Right lobe of liver (tissue), 6 donors: ENCODE measurements around the gene CDKN3. TPM values are rescaled to one million over a fixed set of nuclear protein-coding genes. Genes with fewer than 3 reads are reported as not detected.

ENCODE experiments used
- ATAC-seq, 4 donors: fragments of 200-7000 bp; cut with Tn5 transposase; one replicate each; pipeline ENCODE4 v1.9.1; 2020; ENCODE audit warnings: mild to moderate bottlenecking in 4 of 4, moderate library complexity in 4 of 4
- DNase-seq, 3 donors: peaks; one replicate each; pipeline ENCODE4 v3.0.0-alpha.2; 2020
- H3K27ac ChIP-seq, 3 donors: fragments of 200-600 bp; one replicate each; pipeline ENCODE4 v1.8.0; 2022
- H3K27me3 ChIP-seq, 2 donors: fragments of 200-600 bp; one replicate each; pipeline ENCODE4 v1.8.0; 2022
- H3K36me3 ChIP-seq, 4 donors: fragments of 200-600 bp; sonication (generic) in 1 of 4; one replicate each; pipeline versions ENCODE4 v1.5.1 to v1.8.0; 2017 to 2022; ENCODE audit warnings: control low read depth in 1 of 4
- H3K4me1 ChIP-seq, 4 donors: fragments of 200-600 bp; sonication (generic) in 1 of 4; one replicate each; pipeline versions ENCODE4 v1.5.1 to v1.8.0; 2017 to 2022; ENCODE audit warnings: control low read depth in 1 of 4
- H3K4me3 ChIP-seq, 3 donors: fragments of 200-600 bp; one replicate each; pipeline ENCODE4 v1.8.0; 2022
- H3K9me3 ChIP-seq, 4 donors: fragments of 200-600 bp; sonication (generic) in 1 of 4; one replicate each; pipeline versions ENCODE4 v1.5.1 to v1.8.0; 2017 to 2022; ENCODE audit warnings: control low read depth in 1 of 4
- POLR2A ChIP-seq: fragments of 450-650 bp; IDR thresholded peaks from one replicate; pipeline ENCODE4 v1.6.1; 2017; ENCODE audit warnings: antibody characterized with exemption, mild to moderate bottlenecking
- WGBS: methylation state at CpG from one replicate; pipeline ENCODE4 v1.1.6; 2018; ENCODE audit warnings: low coverage, low lambda C conversion rate; ENCODE audit not compliant: insufficient coverage; ENCODE audit errors: missing lambda C conversion rate; 5-methylcytosine and 5-hydroxymethylcytosine counted together
- intact Hi-C, 2 donors: fragments of 100-400 bp; cut with DNase I; formaldehyde crosslinking; loops; one replicate each; pipeline versions ENCODE4 v1.11.2 to v1.14.1; 2022
- total RNA-seq, 6 experiments: library from RNA; depleted of rRNA in 2 of 6; stranded (reverse); fragments of >200 nt in 2 of 6; fragmentation: NEBNext Ultra II Directional in 3 of 6; extraction: Animal tissue kit (Norgen Biotek cat#: 25700) in 3 of 6; gene quantifications; one replicate each; pipeline versions ENCODE4 v1.1.0 to v1.2.4, GENCODE V29; 2016 to 2023
- TF ChIP-seq, protein P1 (sequence below), 4 donors: fragments of 200-600 bp in 3 of 4; fragments of 450-650 bp in 1 of 4; IDR thresholded peaks; one replicate each; pipeline versions ENCODE4 v1.5.1 to v1.8.0; 2016 to 2022; ENCODE audit warnings: antibody characterized with exemption in 4 of 4, mild to moderate bottlenecking in 2 of 4
- donor health status: DM: no; HTN: yes; CAD: no.
- donor health status: DM: no; HTN: no; CAD: no.
- donor health status: DM: no; HTN: no; CAD: no.
- donor health status: DM: no; HTN: yes; CAD: no.
- donor health status: DM: no; HTN: yes; CAD: no.

Gene CDKN3
- total RNA-seq, 6 experiments from 2014 or later: 0.59 to 7.3 (median 2.4) TPM; not detected in 1

DNA sequence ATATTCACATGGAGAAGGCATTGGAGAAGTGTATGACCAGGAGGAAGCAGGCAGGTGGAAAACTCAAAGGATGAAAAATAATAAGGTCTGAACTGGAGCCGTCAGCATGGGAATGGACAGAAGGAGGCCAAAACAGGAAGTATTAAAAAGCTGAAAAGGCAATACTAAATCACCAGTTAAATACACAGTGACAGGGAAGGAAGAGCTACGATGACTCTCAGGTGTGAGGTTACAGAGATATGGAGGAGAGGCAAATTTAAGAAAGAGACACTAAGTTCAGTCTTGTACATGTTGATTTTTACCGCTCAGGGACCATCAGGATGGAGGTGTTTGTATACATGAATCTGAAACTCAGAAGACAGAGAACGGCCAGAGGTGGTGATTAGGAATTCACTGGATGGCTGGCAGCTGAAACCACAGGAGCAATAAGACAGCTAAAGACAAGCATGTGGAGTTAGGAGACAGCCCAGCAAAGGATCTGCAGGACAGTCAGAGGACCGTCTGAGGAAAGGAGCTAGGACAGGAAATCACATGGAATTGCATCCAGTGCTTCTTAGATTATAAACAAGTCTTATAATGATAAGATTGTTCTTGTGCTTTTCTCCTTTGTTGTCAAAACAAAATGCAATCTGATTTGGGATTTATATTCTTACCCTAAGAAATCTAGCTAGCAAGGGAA lies 33.9 kb upstream of the CDKN3 start:
- Histone ChIP-seq H3K4me1 (peaks cover 0 to 9% (median 0%) of the 10 kb centered on the region in 4 donors), H3K4me3 (no peak overlapping the region), H3K27ac (no peak overlapping the region), H3K27me3 (no peaks in the 10 kb centered on the region), H3K36me3 (no peaks in the 10 kb centered on the region), H3K9me3 (no peaks in the 10 kb centered on the region)
- ATAC-seq (peak in 3 of 4 donors; percentile 15 to 62 (median 42)), DNase-seq (no peak)
- intact Hi-C loops: no loop called here
- 66% methylated on average over 5 of the region's 5 CpGs for WGBS
- TF ChIP-seq POLR2A: no peak
- TF ChIP-seq, protein P1, sequence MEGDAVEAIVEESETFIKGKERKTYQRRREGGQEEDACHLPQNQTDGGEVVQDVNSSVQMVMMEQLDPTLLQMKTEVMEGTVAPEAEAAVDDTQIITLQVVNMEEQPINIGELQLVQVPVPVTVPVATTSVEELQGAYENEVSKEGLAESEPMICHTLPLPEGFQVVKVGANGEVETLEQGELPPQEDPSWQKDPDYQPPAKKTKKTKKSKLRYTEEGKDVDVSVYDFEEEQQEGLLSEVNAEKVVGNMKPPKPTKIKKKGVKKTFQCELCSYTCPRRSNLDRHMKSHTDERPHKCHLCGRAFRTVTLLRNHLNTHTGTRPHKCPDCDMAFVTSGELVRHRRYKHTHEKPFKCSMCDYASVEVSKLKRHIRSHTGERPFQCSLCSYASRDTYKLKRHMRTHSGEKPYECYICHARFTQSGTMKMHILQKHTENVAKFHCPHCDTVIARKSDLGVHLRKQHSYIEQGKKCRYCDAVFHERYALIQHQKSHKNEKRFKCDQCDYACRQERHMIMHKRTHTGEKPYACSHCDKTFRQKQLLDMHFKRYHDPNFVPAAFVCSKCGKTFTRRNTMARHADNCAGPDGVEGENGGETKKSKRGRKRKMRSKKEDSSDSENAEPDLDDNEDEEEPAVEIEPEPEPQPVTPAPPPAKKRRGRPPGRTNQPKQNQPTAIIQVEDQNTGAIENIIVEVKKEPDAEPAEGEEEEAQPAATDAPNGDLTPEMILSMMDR (IDR thresholded peaks at IDR 0.05): no peak

DNA sequence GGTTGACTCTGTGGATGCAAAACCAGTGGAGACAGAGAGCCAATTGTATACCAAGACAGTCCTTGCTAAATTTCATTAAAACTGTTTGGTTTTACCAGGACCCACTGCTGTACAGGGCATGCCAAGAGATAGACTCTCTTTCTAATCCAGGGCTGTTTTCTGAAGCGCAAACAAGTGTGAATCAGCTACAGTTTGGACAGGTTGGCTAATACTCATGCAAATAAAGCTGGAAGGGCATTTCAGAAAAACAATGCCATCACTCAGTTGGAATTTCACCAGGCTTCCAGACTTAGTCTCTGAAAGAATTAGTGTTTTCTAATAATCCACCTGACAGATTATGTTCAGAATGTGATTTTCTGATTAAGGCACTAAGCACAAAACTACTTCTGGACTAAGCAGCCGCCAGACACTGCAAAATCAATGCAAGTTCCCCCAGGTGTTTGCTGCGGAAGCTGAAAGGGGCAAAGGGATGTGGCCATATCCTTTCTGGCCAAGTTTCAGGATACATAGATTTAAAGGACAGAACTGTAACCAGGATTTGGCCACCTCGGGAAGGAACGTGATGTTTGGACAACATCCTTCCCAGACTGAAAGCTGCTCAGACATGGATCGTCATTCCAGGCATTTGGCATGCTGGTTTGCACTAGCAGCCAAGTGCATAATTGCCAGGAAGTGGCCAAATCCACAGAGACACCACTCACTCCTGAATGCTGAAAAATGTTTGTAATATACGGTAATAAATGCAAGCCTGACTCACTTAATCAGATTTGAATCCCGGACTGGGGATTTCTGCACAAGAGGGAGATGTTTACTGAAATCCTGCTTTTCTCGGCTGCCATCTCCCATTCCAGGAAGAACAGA lies 32.0 kb upstream of the CDKN3 start:
- peak; percentile 22 for TF ChIP-seq POLR2A
- TF ChIP-seq, protein P1 (IDR thresholded peaks at IDR 0.05): no peak
- H3K9me3 ChIP-seq: no peaks in the 10 kb centered on the region
- H3K4me1 ChIP-seq: peaks cover 0 to 9% (median 0%) of the 10 kb centered on the region in 4 donors
- intact Hi-C loops: no loop called here
- DNase-seq (peak in 1 of 3 donors; percentile 62), ATAC-seq (peak; percentile 51 to 72 (median 70))
- H3K27ac ChIP-seq: peak overlapping the region in 1 of 3 donors; percentile 75
- H3K27me3 ChIP-seq: no peaks in the 10 kb centered on the region
- H3K4me3 ChIP-seq: no peak overlapping the region
- 23% methylated on average over 9 of the region's 9 CpGs for WGBS
- no peaks in the 10 kb centered on the region for H3K36me3 ChIP-seq

DNA sequence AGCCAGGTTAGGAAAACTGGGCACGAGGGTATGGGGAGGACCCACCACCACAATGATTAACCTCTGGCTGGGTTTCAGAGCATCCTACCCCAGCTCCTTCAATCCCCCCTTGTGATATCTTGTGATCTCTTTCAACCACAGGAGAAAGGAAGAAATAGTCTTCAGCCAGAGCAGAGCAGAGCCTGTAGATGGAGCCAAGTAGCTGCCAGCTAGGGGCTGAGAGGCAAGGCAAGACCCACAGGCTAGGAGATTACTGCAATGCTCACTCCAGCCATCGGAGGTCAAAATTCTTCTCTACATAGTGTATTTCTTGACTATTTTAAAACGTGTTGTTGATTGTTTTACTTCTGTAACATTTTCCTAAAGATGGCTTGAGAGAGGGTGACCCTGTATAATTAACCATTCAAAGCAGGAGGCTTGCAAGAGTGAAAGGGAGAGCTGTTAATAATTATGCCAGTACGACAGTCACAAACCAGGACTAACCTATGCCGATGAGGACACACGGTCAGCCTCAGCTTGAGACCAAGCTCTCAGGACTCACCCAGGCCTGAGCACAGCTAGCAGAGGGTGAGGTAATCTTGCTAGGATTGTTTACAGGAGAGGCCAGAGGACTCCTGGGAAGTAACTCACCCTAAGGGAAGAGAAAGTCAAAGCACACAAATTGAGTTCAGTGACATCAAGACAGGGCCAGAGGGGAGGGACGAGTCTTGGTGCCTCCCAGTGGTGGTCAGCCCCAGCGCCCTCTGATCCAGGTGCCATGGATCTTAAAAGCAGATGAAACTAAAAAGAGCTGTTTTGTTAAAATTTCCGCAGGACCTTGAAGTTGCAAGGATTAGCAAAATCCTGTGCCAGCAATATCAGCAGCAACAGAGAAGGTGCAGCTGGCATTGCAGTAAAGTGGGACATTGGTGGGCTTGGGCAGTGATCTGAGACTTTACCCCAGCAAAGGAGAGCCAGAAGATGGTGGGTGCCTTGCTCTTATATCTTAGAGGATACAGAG lies 29.8 kb upstream of the CDKN3 start:
- intact Hi-C loops: no loop called here
- H3K4me3 ChIP-seq: no peak overlapping the region
- DNase-seq: peak in 1 of 3 donors; percentile 38
- no peaks in the 10 kb centered on the region for H3K36me3 ChIP-seq
- no peaks in the 10 kb centered on the region for H3K9me3 ChIP-seq
- peak; percentile 52 to 74 (median 66) for ATAC-seq
- TF ChIP-seq, protein P1 (IDR thresholded peaks at IDR 0.05): peak; percentile 10 to 36 (median 18)
- peak; percentile 15 for TF ChIP-seq POLR2A
- peaks cover 0 to 9% (median 0%) of the 10 kb centered on the region in 4 donors for H3K4me1 ChIP-seq
- WGBS: 32% methylated on average over 8 of the region's 9 CpGs
- H3K27me3 ChIP-seq: no peaks in the 10 kb centered on the region
- H3K27ac ChIP-seq: peak overlapping the region in 1 of 3 donors; percentile 75

DNA sequence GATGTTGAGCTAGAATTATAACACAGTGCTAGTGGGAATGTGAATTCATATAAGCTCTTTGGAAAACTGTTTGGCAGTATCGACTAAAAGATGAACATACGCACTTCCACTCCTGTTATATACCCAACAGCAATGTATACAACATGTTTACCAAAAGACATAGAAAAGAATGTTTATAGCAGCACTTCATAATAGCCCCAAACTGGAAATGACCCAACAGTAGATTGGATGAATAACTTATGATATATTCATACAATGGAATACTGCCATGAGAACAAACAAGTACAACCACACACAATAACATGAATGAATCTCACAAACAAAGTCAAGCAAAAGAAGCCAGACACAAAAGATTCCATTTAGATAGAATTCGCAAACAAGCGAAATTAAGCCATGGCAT lies 28.5 kb upstream of the CDKN3 start:
- DNase-seq: no peak
- Histone ChIP-seq H3K4me3 (no peak overlapping the region), H3K27me3 (no peaks in the 10 kb centered on the region), H3K27ac (no peak overlapping the region), H3K9me3 (no peaks in the 10 kb centered on the region), H3K36me3 (no peaks in the 10 kb centered on the region), H3K4me1 (peaks cover 0 to 9% (median 0%) of the 10 kb centered on the region in 4 donors)
- no peak for TF ChIP-seq POLR2A
- TF ChIP-seq, protein P1 (IDR thresholded peaks at IDR 0.05): no peak
- intact Hi-C loops: no loop called here
- ATAC-seq: no peak
- WGBS: 82% methylated on average over 4 of the region's 4 CpGs
